Measurements from ENCODE around the gene FAM169A. TPM values are rescaled to one million over a fixed set of nuclear protein-coding genes. Genes with fewer than 3 reads are reported as not detected.
"Not testable (repeated sequence)": the region's sequence is repeated elsewhere in the genome, so short reads cannot be mapped to it uniquely, and the experiment has no call there.

FAM169A gene
- 1 to 10 TPM; 3.1 to 3.6 TPM for total RNA-seq

- peak; percentile 35 for DNase-seq
- Mint-ChIP-seq H3K27me3 (peaks cover 3% of the 10 kb centered on the region), H3K27ac (peak within 1 kb of the TSS; percentile 88), H3K36me3 (ENCODE audit: low read depth) (no peaks in the 10 kb centered on the region), H3K9me3 (no peaks in the 10 kb centered on the region), H3K4me3 (peak within 1 kb of the TSS; percentile 86), H3K4me1 (peaks cover 16% of the 10 kb centered on the region)
- ChIA-PET CTCF (no interaction called here), POLR2A (no interaction called here)
Measured at GRCh38 chr5:74865804-74866595, at the start of gene FAM169A. Gene FAM169A, minus strand, starts transcription at chr5:74866387. Its CDS starts 24,711 bp downstream, at chr5:74841676.

- Mint-ChIP-seq H3K27ac (no peak overlapping the region), H3K27me3 (peaks cover 7% of the 10 kb centered on the region), H3K36me3 (ENCODE audit: low read depth) (no peaks in the 10 kb centered on the region), H3K4me1 (no peaks in the 10 kb centered on the region), H3K9me3 (no peaks in the 10 kb centered on the region), H3K4me3 (no peak overlapping the region)
- ChIA-PET CTCF (interaction anchor here (0.7 to 0.9 kb wide), 2 partner anchors 28 to 792 kb away, joined by 3 read pairs; no protein-coding TSS in a partner anchor), POLR2A (no interaction called here)
- DNase-seq = no peak
Measured at GRCh38 chr5:74915488-74915887, 49.3 kb upstream of the FAM169A start.

- CTCF ChIA-PET; H3K4me1 Mint-ChIP-seq; H3K27ac Mint-ChIP-seq; DNase-seq; H3K4me3 Mint-ChIP-seq; H3K9me3 Mint-ChIP-seq; POLR2A ChIA-PET; H3K36me3 Mint-ChIP-seq (ENCODE audit: low read depth): not testable (repeated sequence)
- H3K27me3 Mint-ChIP-seq = peaks cover 13% of the 10 kb centered on the region
Measured at GRCh38 chr5:74911421-74911820, 45.2 kb upstream of the FAM169A start.

- H3K27ac Mint-ChIP-seq; H3K4me1 Mint-ChIP-seq; POLR2A ChIA-PET; H3K36me3 Mint-ChIP-seq (ENCODE audit: low read depth); H3K27me3 Mint-ChIP-seq; DNase-seq; H3K4me3 Mint-ChIP-seq; H3K9me3 Mint-ChIP-seq: not testable (repeated sequence)
- CTCF ChIA-PET = interaction anchor here (0.6 kb wide), 1 partner anchor 149 kb away, joined by 3 read pairs; no protein-coding TSS in a partner anchor
Measured at GRCh38 chr5:74909888-74910287, 43.7 kb upstream of the FAM169A start.

GRCh38 chr5:74908237-74908636 is 42.0 kb upstream of the FAM169A start:
- H3K4me3 Mint-ChIP-seq; DNase-seq; H3K27me3 Mint-ChIP-seq; H3K36me3 Mint-ChIP-seq (ENCODE audit: low read depth); H3K27ac Mint-ChIP-seq; H3K9me3 Mint-ChIP-seq; POLR2A ChIA-PET; H3K4me1 Mint-ChIP-seq: not testable (repeated sequence)
- CTCF ChIA-PET = interaction anchor here (0.6 kb wide), 1 partner anchor 465 kb away, joined by 4 read pairs; no protein-coding TSS in a partner anchor

GRCh38 chr5:74904713-74905112 is 38.5 kb upstream of the FAM169A start:
- H3K9me3 Mint-ChIP-seq; H3K36me3 Mint-ChIP-seq (ENCODE audit: low read depth): not testable (repeated sequence)

GRCh38 chr5:74903165-74903787 is 37.1 kb upstream of the FAM169A start:
- H3K27me3 Mint-ChIP-seq = peaks cover 2% of the 10 kb centered on the region
- CTCF ChIA-PET = no interaction called here
- DNase-seq = peak; percentile 16

More at GRCh38 chr5:74904713-74905112, 38.5 kb upstream of the FAM169A start:
- POLR2A ChIA-PET, CTCF ChIA-PET, H3K4me3 Mint-ChIP-seq, H3K4me1 Mint-ChIP-seq, DNase-seq, H3K27me3 Mint-ChIP-seq, H3K27ac Mint-ChIP-seq: not testable (repeated sequence)

GRCh38 chr5:74897049-74897448 is 30.9 kb upstream of the FAM169A start:
- Mint-ChIP-seq H3K9me3 (peaks cover 3% of the 10 kb centered on the region), H3K27ac (no peak overlapping the region), H3K4me1 (no peaks in the 10 kb centered on the region), H3K36me3 (ENCODE audit: low read depth) (no peaks in the 10 kb centered on the region), H3K27me3 (no peaks in the 10 kb centered on the region), H3K4me3 (no peak overlapping the region)
- DNase-seq = no peak
- ChIA-PET POLR2A (no interaction called here), CTCF (no interaction called here)

More at GRCh38 chr5:74903165-74903787, 37.1 kb upstream of the FAM169A start:
- H3K4me3 Mint-ChIP-seq = no peak overlapping the region
- no peaks in the 10 kb centered on the region for H3K9me3 Mint-ChIP-seq
- H3K4me1 Mint-ChIP-seq = no peaks in the 10 kb centered on the region
- POLR2A ChIA-PET = no interaction called here
- H3K36me3 Mint-ChIP-seq (ENCODE audit: low read depth) = no peaks in the 10 kb centered on the region
- H3K27ac Mint-ChIP-seq = no peak overlapping the region

- Mint-ChIP-seq H3K4me1 (no peaks in the 10 kb centered on the region), H3K27me3 (no peaks in the 10 kb centered on the region), H3K36me3 (ENCODE audit: low read depth) (no peaks in the 10 kb centered on the region), H3K27ac (no peak overlapping the region), H3K4me3 (no peak overlapping the region), H3K9me3 (peaks cover 3% of the 10 kb centered on the region)
- ChIA-PET CTCF (interaction anchor here (0.6 to 1.7 kb wide), 2 partner anchors 43 to 341 kb away, joined by 3 read pairs; no protein-coding TSS in a partner anchor), POLR2A (no interaction called here)
- DNase-seq = no peak
Measured at GRCh38 chr5:74895906-74896305, 29.7 kb upstream of the FAM169A start.

- ChIA-PET CTCF (interaction anchor here (1.7 kb wide), 1 partner anchor 41 kb away, joined by 3 read pairs; no protein-coding TSS in a partner anchor), POLR2A (no interaction called here)
- H3K27me3 Mint-ChIP-seq = peaks cover 5% of the 10 kb centered on the region
- no peak for DNase-seq
- no peaks in the 10 kb centered on the region for H3K36me3 Mint-ChIP-seq (ENCODE audit: low read depth)
- no peaks in the 10 kb centered on the region for H3K4me1 Mint-ChIP-seq
- peaks cover 3% of the 10 kb centered on the region for H3K9me3 Mint-ChIP-seq
- peak overlapping the region; percentile 52 for H3K27ac Mint-ChIP-seq
- H3K4me3 Mint-ChIP-seq = no peak overlapping the region
Measured at GRCh38 chr5:74894351-74894750, 28.2 kb upstream of the FAM169A start.

- peaks cover 3% of the 10 kb centered on the region for H3K9me3 Mint-ChIP-seq
- no peaks in the 10 kb centered on the region for H3K36me3 Mint-ChIP-seq (ENCODE audit: low read depth)
- no peak for DNase-seq
- peaks cover 7% of the 10 kb centered on the region for H3K27me3 Mint-ChIP-seq
- ChIA-PET CTCF (no interaction called here), POLR2A (no interaction called here)
- H3K4me3 Mint-ChIP-seq = no peak overlapping the region
- H3K27ac Mint-ChIP-seq = no peak overlapping the region
- no peaks in the 10 kb centered on the region for H3K4me1 Mint-ChIP-seq
Measured at GRCh38 chr5:74892921-74893320, 26.7 kb upstream of the FAM169A start.

- CTCF ChIA-PET = no interaction called here
- peaks cover under 1% of the 10 kb centered on the region for H3K9me3 Mint-ChIP-seq
- no peak overlapping the region for H3K27ac Mint-ChIP-seq
- H3K4me1 Mint-ChIP-seq = no peaks in the 10 kb centered on the region
- H3K27me3 Mint-ChIP-seq = peaks cover 7% of the 10 kb centered on the region
- POLR2A ChIA-PET = no interaction called here
- DNase-seq = no peak
- no peaks in the 10 kb centered on the region for H3K36me3 Mint-ChIP-seq (ENCODE audit: low read depth)
- no peak overlapping the region for H3K4me3 Mint-ChIP-seq
Measured at GRCh38 chr5:74889523-74890105, 23.4 kb upstream of the FAM169A start.

- Mint-ChIP-seq H3K4me3 (no peak overlapping the region), H3K27me3 (peaks cover 7% of the 10 kb centered on the region), H3K27ac (no peak overlapping the region), H3K4me1 (no peaks in the 10 kb centered on the region), H3K36me3 (ENCODE audit: low read depth) (no peaks in the 10 kb centered on the region), H3K9me3 (no peaks in the 10 kb centered on the region)
- CTCF ChIA-PET = interaction anchor here (0.9 kb wide), 1 partner anchor 28 kb away, joined by 3 read pairs; no protein-coding TSS in a partner anchor
- DNase-seq = no peak
- POLR2A ChIA-PET = no interaction called here
Measured at GRCh38 chr5:74888117-74888516, 21.9 kb upstream of the FAM169A start.

All from activated CD4-positive, alpha-beta T cell treated with anti-CD3 and anti-CD28 coated beads, Interleukin-2, amount 10 ng/mL, durations not matched to agents 7 days and 5 days (primary cell).